ENCODE results near the gene CYP4F3. TPM values are rescaled to one million over a fixed set of nuclear protein-coding genes. Genes with fewer than 3 reads are reported as not detected.

Gene CYP4F3
- total and polyA plus RNA-seq, 2 of the 13 experiments (the other 11 are each of a cell fraction or from before 2014, with no cell fraction given): 17.8 to 22.8 TPM

DNA sequence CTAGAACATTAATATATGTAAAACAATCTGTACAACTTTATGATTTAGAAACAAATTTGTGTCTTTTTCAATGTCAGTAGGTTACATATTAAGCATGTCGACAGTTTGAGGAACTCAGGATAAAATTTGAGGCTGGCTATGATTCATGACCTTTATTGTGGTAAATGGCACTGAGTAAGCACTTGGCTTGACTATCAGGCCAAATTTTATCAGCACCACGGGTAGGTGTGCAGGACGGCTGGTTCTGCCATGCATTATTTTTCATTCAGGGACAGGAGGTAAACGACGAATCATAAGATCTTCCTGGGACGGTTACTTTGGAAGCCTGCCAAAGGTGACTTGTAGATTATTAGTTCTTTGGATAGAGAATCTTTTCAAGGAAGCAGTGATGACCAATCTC is 45.6 kb upstream of the CYP4F3 start:
- Histone ChIP-seq H3K27me3 (ENCODE audit: control insufficient read depth in 1 of 2, insufficient read depth in 2 of 2, low read length in 2 of 2) (no peaks in the 10 kb centered on the region; a peak in 1 of 5 replicates), H3K9me3 (ENCODE audit: low read length) (no peaks in the 10 kb centered on the region), H3K27ac (ENCODE audit: extremely low read length, insufficient read depth, low read length) (no peak overlapping the region), H3K79me2 (ENCODE audit: insufficient read depth, low read length) (no peaks in the 10 kb centered on the region), H3K4me2 (ENCODE audit: low read depth, low read length) (no peak overlapping the region), H3K36me3 (replicated peaks in 1 of 2; ENCODE audit: control insufficient read depth in 1 of 2, insufficient read depth in 2 of 2, low read length in 2 of 2) (no peaks in the 10 kb centered on the region), H3K4me1 (ENCODE audit: insufficient read depth, low read length) (peaks cover 7% of the 10 kb centered on the region), H4K20me1 (ENCODE audit: insufficient read depth, low read length) (no peaks in the 10 kb centered on the region), H3K9ac (ENCODE audit: insufficient read depth, low read depth, low read length) (no peak overlapping the region), H3K4me3 (replicated peaks in 1 of 3; ENCODE audit: insufficient read depth in 1 of 3, low read depth in 2 of 3, low read length in 3 of 3) (no peak overlapping the region), H2AFZ (ENCODE audit: low read length) (no peak overlapping the region)
- TF ChIP-seq CBFB (CRISPR knock-in tag; IDR thresholded peaks at IDR 0.05): no peak
- no peak for TF ChIP-seq CHD4 (IDR thresholded peaks at IDR 0.05; ENCODE audit: borderline replicate concordance, low read length)
- no peak for TF ChIP-seq PCBP2 (optimal IDR thresholded peaks at IDR 0.05; ENCODE audit: low read depth, low read length, poor library complexity, severe bottlenecking)
- no peak for TF ChIP-seq TBP (CRISPR knock-in tag; IDR thresholded peaks at IDR 0.05)
- no peak for TF ChIP-seq ZNF629 (CRISPR knock-in tag; conservative IDR thresholded peaks at IDR 0.05)
- no peak for TF ChIP-seq ZNF839 (CRISPR knock-in tag; IDR thresholded peaks at IDR 0.05; ENCODE audit: borderline replicate concordance)
- TF ChIP-seq XBP1 (CRISPR knock-in tag; IDR thresholded peaks at IDR 0.05): no peak
- TF ChIP-seq, protein P1, sequence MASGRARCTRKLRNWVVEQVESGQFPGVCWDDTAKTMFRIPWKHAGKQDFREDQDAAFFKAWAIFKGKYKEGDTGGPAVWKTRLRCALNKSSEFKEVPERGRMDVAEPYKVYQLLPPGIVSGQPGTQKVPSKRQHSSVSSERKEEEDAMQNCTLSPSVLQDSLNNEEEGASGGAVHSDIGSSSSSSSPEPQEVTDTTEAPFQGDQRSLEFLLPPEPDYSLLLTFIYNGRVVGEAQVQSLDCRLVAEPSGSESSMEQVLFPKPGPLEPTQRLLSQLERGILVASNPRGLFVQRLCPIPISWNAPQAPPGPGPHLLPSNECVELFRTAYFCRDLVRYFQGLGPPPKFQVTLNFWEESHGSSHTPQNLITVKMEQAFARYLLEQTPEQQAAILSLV (CRISPR knock-in tag; IDR thresholded peaks at IDR 0.05; ENCODE audit: borderline replicate concordance): no peak
- TF ChIP-seq, protein P2, sequence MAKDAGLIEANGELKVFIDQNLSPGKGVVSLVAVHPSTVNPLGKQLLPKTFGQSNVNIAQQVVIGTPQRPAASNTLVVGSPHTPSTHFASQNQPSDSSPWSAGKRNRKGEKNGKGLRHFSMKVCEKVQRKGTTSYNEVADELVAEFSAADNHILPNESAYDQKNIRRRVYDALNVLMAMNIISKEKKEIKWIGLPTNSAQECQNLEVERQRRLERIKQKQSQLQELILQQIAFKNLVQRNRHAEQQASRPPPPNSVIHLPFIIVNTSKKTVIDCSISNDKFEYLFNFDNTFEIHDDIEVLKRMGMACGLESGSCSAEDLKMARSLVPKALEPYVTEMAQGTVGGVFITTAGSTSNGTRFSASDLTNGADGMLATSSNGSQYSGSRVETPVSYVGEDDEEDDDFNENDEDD (CRISPR knock-in tag; IDR thresholded peaks at IDR 0.05; ENCODE audit: borderline replicate concordance): no peak
- no peak for TF ChIP-seq ZNF260 (CRISPR knock-in tag; IDR thresholded peaks at IDR 0.05; ENCODE audit: borderline replicate concordance, low read depth)
- no peak for TF ChIP-seq HES4 (CRISPR knock-in tag; IDR thresholded peaks at IDR 0.05; ENCODE audit: borderline replicate concordance)
- TF ChIP-seq ZNF564 (CRISPR knock-in tag; IDR thresholded peaks at IDR 0.05): no peak
- TF ChIP-seq, protein P3, sequence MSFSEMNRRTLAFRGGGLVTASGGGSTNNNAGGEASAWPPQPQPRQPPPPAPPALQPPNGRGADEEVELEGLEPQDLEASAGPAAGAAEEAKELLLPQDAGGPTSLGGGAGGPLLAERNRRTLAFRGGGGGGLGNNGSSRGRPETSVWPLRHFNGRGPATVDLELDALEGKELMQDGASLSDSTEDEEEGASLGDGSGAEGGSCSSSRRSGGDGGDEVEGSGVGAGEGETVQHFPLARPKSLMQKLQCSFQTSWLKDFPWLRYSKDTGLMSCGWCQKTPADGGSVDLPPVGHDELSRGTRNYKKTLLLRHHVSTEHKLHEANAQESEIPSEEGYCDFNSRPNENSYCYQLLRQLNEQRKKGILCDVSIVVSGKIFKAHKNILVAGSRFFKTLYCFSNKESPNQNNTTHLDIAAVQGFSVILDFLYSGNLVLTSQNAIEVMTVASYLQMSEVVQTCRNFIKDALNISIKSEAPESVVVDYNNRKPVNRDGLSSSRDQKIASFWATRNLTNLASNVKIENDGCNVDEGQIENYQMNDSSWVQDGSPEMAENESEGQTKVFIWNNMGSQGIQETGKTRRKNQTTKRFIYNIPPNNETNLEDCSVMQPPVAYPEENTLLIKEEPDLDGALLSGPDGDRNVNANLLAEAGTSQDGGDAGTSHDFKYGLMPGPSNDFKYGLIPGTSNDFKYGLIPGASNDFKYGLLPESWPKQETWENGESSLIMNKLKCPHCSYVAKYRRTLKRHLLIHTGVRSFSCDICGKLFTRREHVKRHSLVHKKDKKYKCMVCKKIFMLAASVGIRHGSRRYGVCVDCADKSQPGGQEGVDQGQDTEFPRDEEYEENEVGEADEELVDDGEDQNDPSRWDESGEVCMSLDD (CRISPR knock-in tag; IDR thresholded peaks at IDR 0.05; ENCODE audit: borderline replicate concordance): no peak
- 6% methylated on average over 6 of the region's 6 CpGs for WGBS (ENCODE audit: low lambda C conversion rate)
- FAIRE-seq: no peak
- ChIA-PET POLR2A (no interaction called here), CTCF (ENCODE audit: low intra/inter-chr PET ratio, low total read pairs) (no interaction called here)
- ATAC-seq: no peak
- no TSS peak for BruUV-seq (replicated peaks)
- intact Hi-C loops (cut with micrococcal nuclease; ENCODE audit: unreplicated experiment): no loop called here
- DNase-seq (ENCODE audit: low spot score): no peak
- in situ Hi-C loops (cut with HindIII; ENCODE audit: extremely low pct_ligation_motif_present, low pct_unique_long_range_greater_than_20kb): no loop called here

Data from HepG2 (cell line).